Spleen (tissue), 7 donors: ENCODE measurements around the gene OR4D6.

Experiments used
- POLR2A ChIP-seq, 3 donors: fragments of 450-650 bp; IDR thresholded peaks; one replicate each; pipeline ENCODE4 v1.5.1; 2017; ENCODE audit warnings: antibody characterized with exemption in 3 of 3, mild to moderate bottlenecking in 1 of 3
- POLR2AphosphoS5 ChIP-seq, 3 donors: sonication (generic); formaldehyde crosslinking; IDR thresholded peaks; one replicate each; pipeline ENCODE4 v1.5.1; 2017; ENCODE audit warnings: antibody characterized with exemption in 3 of 3
- TF ChIP-seq, protein P1 (sequence below), 11 experiments: fragments of 200-600 bp in 7 of 11; fragments of 450-650 bp in 4 of 11; sonication (generic) in 4 of 11; IDR thresholded peaks in 8 of 11; conservative IDR thresholded peaks in 3 of 11; 1 replicate in 7 of 11; 2 replicates in 4 of 11; pipeline versions ENCODE4 v1.4.0 to v1.8.0; 2016 to 2021; ENCODE audit warnings: antibody characterized with exemption in 11 of 11, inconsistent platforms in 4 of 11, mild to moderate bottlenecking in 1 of 11
- donor health status: DM: no; HTN: no; CAD: no; lungs with moderate emphysema.
- donor health status: DM: no; HTN: no; CAD: no.
- donor health status: DM: no; HTN: no; CAD: no.

- TF ChIP-seq, protein P1, sequence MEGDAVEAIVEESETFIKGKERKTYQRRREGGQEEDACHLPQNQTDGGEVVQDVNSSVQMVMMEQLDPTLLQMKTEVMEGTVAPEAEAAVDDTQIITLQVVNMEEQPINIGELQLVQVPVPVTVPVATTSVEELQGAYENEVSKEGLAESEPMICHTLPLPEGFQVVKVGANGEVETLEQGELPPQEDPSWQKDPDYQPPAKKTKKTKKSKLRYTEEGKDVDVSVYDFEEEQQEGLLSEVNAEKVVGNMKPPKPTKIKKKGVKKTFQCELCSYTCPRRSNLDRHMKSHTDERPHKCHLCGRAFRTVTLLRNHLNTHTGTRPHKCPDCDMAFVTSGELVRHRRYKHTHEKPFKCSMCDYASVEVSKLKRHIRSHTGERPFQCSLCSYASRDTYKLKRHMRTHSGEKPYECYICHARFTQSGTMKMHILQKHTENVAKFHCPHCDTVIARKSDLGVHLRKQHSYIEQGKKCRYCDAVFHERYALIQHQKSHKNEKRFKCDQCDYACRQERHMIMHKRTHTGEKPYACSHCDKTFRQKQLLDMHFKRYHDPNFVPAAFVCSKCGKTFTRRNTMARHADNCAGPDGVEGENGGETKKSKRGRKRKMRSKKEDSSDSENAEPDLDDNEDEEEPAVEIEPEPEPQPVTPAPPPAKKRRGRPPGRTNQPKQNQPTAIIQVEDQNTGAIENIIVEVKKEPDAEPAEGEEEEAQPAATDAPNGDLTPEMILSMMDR (IDR thresholded peaks at IDR 0.05 in 8 of 11, conservative IDR thresholded peaks at IDR 0.05 in 3 of 11): no peak
- TF ChIP-seq POLR2A (IDR thresholded peaks at IDR 0.05) (no peak), POLR2AphosphoS5 (IDR thresholded peaks at IDR 0.05) (no peak)
Measured at GRCh38 chr11:59417023-59417422, 39.7 kb upstream of the OR4D6 start.
